Retinal pigment epithelial cell (primary cell): Measurements from ENCODE around the gene MAPRE3.

Experiments used
- DNase-seq: peaks from one replicate; pipeline ENCODE4 v3.0.0-alpha.2; 2010; ENCODE audit warnings: low read depth
- H3K4me3 ChIP-seq: 2 replicates; pipeline ENCODE4 v1.5.1; 2011; ENCODE audit warnings: mild to moderate bottlenecking, low read length, control low read depth, moderate library complexity
- CTCF ChIP-seq: conservative IDR thresholded peaks from 2 replicates; pipeline ENCODE4 v1.5.1; 2011; ENCODE audit warnings: low read depth, low read length, control low read depth, inconsistent platforms

Gene MAPRE3

DNA sequence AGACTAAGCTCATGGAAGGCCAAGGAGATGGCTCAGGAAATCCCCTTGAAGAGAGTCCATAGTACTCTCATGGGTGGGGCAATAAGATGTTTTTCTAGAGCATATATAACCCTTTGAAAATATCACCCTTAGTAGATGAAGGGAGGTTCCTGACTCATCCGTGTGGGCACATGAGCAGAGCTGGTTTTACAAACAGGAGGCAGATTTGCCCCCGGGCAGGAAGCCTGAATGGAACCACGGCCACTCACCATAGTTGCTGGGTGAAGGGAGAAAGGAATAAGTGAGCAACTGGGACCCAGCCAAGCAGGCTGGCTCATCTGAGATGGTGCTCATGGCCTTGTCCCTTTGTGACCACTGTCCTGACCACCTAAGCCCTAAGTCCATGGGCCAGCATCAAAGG, 29.0 kb upstream of the MAPRE3 start:
- no peak for TF ChIP-seq CTCF
- no peak overlapping the region for H3K4me3 ChIP-seq
- no peak for DNase-seq

- H3K4me3 ChIP-seq, result no peak overlapping the region
- no peak for DNase-seq
- peak; percentile 85 for TF ChIP-seq CTCF
These were observed 27.7 kb upstream of the MAPRE3 start for GRCh38 chr2:26942543-26943295.

DNA sequence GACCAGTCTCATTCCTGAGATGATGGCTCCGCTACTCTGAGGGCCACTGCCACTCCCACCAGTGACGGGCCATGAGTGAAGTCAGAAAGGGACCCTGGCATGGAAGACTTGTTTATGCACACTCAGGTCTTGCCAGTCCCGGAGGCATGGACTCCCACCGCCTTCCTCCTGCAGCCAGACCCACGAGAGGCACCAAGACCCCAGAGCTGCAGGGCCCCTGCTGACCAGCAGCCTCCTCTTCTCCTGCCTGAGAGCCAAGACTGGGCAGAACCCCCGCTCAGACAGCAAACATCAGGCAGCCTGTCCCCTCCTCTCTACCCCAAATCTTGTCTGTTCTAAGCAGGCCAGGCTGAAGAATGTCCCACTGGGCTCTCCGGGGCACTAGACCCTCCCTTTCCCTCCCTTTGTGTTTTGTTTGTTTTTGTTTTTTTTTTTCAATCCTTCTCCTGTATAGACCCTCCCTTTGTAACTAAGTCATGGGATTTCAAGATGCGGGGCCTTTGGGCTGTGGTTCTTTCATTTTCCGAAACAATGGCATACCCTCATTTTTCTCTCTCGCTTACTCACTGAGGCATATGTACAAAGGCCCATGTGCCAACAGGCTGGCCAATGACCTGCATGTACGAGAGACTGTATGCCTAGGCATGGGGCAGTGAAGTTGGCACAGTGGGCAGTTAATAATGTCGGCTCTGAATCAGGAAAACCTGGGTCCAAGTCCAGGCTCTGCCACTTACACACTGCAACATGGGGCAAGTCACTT, 24.3 kb upstream of the MAPRE3 start:
- no peak overlapping the region for H3K4me3 ChIP-seq
- no peak for TF ChIP-seq CTCF
- no peak for DNase-seq

DNA sequence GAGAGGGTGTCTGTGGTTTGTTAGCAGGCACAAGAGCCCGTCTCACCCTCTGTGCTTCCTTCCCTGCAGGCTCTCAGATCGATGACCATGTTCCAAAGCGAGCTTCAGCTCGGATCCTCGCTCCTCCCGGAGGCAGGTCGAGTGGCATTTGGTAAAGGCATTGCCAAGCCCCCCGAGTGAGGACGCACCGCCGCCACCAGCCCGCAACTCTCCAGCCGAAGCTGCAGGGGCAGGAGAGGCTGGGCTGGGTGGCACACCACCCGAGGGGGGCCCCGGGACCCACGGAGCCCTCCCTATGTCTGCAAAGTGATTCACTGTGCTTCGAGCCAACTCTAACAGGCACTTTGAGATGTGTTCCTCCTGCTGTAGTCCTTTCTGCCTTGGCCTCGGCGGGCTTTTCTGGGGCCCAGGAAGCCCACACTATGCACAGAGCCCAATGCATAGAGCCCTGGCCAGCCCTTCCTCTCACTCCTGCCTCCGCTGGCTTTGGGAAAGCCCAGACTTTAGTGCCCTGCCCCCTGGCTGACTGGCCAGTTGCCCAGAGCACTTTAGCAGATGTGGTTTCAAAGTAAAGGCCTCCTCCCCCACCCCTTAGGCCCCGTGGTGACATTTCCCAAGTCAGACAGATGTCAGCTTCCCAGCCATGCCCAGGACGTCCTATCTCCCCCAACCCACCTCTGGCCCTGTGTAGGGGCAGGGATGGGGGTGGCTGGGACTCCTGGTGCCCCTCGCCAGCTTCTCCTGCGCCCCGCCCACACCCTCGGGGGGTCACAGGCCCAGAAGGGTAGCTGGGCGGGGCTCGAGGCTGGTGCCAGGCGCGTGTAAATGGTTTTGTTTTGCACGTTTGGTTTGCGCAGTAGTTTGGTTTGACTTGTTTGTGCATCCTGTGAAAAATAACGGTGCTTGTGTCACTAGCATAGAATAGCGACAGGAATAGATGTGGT, 23.3 kb upstream of the MAPRE3 start:
- no peak overlapping the region for H3K4me3 ChIP-seq
- no peak for DNase-seq
- peak; percentile 10 for TF ChIP-seq CTCF

GRCh38 chr2:26948800-26949199, 21.6 kb upstream of the MAPRE3 start:
- TF ChIP-seq CTCF, result no peak
- no peak overlapping the region for H3K4me3 ChIP-seq
- DNase-seq, result no peak

DNA sequence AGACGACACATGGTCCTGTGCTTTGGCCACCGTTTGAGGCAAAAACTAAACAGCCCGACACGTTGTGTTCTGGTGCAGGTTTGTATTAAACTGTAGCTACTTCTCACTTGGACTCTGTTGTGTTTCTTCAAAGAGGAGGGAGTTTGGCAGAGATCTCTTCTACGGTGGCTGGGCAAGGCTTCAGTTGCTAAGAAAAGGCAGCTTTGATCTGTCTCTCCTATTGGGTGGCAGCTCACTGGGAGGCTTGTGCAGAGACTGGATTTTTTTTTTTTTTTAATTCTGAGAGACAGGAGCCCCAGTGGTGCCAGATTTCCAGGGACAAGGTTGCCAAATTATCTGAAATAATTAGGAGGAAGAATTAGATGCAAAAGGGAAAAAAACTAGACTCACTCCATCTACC, 20.2 kb upstream of the MAPRE3 start:
- no peak for DNase-seq
- H3K4me3 ChIP-seq, result no peak overlapping the region
- no peak for TF ChIP-seq CTCF
